NCI-H446 (cell line): ENCODE data around the gene INCENP.
A peak's percentile ranks its signal among the peaks of the same experiment; 100 is the strongest.

ENCODE experiments used
- DNase-seq, 2 experiments: peaks; one replicate each; lab custom pipeline; 2025; lab: John Stamatoyannopoulos, UW

INCENP gene

DNA sequence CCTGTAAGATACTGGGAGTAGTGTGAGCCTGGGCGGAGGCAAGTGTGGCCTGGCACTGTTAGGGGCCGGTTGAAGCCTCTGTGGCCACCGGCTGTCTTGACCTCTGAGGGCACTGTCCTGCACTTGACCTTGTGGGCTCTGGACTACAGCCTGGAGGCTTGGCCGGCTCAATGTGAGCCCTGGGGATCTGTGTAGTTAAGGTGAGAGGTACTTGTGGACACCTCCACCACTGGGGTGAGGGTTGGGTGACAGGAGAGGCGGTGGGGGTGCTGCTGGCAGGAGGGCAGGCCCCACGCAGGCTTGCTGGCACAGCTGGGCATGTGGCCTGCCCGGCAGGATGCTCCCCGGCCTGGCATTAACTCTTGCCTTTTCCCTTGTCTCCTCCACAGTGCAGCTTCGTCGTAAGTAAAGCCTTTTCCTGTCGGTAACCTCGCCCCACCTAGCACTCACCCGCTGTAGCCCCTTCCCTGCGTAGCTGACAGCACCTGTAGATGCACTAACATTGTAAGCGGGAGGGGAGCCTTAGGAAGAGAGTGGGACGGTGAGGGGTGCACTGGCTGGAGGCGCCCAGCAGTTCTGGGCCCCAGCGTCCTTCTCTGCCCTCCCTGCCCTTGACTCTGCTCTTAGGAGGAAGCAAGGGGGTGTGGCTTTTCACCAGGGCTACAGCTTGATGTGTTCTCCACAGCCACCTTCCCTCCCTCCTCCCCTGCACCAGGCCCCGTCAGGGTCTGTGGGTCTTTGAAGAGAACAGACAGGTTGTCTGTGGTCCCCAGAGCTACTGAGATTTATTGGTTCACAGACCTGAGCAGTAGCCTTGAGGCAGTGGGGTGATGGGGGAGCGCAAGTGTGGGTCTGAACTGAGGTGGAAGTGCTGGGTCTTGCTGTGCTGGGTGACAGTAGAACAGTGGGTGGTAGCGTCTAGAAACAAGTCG lies 17.6 kb downstream of the INCENP start:
- DNase-seq: no peak

GRCh38 chr11:62142043-62142375 lies 18.2 kb downstream of the INCENP start:
- DNase-seq: no peak

- peak in 1 of 2 experiments; percentile 27 for DNase-seq
Observed at GRCh38 chr11:62142921-62143320, 19.1 kb downstream of the INCENP start.

DNA sequence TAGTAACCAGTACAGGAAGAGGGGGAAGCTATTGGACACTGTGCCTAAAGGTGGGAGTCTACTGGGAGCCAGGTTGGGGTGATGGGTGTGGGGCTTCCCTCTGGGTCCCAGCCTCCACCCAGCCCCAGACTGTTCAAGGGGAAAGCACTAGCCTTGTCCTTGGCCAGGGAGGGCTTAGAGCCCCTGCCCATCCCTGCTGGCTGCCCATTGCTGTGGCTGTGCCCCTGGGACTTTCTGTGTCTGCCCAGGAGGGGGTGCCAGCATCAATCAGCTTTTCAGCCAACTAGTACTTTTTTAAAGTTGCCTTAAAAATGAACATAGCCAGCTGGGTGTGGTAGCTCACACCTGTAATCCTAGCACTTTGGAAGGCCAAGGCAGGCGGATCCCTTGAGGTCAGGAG lies 19.9 kb downstream of the INCENP start:
- no peak for DNase-seq

GRCh38 chr11:62144641-62145255 lies 20.9 kb downstream of the INCENP start:
- DNase-seq: no peak

GRCh38 chr11:62145261-62145871 lies 21.6 kb downstream of the INCENP start:
- no peak for DNase-seq

DNA sequence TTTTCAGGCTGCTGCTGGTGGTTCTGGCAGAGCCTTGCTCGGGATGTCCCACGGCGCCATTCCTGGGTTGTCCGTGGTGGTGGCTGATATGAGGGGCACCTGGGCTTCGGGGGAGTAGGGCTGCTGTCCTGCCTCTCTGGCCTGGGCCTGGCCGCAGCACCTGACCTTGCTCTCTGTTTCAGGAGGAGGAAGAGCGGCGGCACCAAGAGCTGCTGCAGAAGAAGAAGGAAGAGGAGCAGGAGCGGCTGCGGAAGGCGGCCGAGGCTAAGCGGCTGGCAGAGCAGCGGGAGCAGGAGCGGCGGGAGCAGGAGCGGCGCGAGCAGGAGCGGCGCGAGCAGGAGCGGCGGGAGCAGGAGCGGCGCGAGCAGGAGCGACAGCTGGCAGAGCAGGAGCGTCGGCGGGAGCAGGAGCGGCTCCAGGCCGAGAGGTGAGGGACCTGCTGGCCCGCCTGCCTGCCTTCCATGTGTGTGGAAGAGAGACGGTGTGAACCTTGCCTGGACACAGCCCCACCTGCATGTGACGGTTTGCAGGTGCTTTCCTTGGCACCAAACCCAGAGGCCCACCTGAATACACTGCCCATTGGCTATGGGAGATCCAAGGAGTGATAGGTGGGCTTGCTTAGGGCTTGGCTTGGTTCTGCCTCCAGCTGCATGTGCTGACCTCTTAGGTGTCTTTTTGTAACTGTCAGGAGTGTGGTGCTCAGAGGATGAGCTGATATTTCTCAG lies 22.8 kb downstream of the INCENP start:
- no peak for DNase-seq

GRCh38 chr11:62147545-62147944 lies 23.7 kb downstream of the INCENP start:
- no peak for DNase-seq

DNA sequence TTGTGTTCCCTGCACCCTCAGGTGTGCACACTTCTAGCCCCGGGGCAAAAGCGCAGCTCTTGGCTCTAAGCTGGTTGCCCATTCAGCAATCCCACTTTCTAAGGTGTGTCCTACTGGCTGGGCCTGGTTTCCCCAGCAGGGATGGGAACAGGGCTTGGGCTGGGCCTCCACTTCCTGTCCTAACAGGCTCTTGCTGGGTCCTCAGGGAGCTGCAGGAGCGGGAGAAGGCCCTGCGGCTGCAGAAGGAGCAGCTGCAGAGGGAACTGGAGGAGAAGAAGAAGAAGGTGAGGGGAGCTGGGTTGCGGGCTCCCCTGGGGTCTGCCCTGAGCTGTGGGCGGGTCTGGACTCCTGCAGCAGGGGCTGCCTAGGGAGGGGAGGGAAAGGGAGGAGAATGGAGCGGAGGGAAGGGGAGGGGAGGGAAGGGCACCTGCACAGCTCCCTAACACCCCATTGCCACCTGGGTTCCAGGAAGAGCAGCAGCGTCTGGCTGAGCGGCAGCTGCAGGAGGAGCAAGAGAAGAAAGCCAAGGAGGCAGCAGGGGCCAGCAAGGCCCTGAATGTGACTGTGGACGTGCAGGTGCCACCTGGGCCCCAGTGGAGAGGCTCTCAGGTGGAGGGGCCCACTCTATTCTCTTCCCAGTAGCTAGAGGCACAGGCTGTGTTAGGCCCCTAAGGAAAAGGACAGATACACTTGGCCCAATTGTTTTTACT lies 24.6 kb downstream of the INCENP start:
- DNase-seq: no peak

GRCh38 chr11:62149986-62150886 lies 26.4 kb downstream of the INCENP start:
- DNase-seq: no peak

- DNase-seq: no peak
Observed at GRCh38 chr11:62150887-62151736, 27.3 kb downstream of the INCENP start.

DNA sequence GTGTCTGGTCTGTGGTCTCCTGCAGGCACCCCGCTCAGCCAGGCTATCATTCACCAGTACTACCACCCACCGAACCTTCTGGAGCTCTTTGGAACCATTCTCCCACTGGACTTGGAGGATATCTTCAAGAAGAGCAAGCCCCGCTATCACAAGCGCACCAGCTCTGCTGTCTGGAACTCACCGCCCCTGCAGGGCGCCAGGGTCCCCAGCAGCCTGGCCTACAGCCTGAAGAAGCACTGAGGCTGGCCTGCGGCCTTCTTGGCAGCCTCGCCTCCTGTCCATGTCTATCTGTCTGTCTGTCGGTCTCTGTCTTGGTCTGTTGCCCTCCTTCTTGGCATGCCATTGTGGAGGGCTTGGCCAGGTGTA lies 27.9 kb downstream of the INCENP start:
- DNase-seq: no peak

DNA sequence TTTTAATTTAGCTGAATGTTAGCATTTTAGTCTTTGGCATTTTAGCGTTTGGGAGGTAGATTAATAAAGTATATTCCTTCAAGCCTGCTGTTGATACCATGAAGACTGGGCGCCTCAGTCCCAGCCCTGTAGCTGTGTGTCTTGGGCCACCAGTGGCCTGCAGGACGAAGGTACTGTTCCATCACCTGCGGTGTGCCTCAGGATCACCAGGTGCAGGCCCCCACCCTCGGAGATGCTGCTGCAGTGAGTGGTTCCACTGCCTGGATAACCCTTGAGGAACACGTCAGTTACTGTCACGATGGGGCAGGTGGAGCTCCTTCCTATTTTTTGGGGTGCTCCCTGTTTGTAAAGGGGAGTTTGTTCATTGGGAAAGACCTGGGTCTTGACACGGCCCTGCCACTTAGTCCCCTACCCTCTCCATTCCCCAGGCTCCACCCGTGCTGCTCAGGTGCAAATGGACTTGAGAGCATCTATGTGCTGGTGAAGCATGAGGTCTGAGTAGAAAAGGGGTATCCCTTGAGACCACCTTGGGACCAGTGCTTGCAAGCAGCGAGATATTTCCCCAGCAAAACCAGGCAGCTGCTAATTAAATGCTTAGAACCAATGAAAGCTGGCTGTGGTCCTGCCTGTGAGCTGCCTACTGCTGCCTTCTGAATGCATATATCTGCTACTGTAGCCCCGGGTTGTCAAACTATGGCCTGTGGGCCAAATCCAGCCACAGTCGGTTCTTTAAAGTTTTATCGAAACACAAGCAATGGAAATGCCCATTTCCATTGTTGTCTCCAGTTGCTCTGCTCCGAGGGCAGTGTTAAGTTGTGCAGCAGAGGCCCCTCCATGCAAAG lies 28.7 kb downstream of the INCENP start:
- no peak for DNase-seq

DNA sequence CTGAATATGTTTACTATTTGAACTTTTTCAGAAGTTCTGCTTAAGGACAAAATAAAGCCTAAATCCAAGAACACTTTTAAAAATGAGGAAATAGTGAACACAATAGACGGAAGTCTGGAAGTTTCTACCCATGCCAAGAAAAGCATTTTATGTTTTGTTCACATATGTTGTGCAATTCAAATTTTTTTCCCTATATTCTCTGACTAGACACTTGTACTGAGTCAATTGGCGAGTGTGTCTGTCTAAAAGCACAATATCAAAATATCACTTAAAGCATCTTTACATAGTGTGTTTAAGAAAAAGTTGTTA lies 29.2 kb downstream of the INCENP start:
- DNase-seq: no peak

DNA sequence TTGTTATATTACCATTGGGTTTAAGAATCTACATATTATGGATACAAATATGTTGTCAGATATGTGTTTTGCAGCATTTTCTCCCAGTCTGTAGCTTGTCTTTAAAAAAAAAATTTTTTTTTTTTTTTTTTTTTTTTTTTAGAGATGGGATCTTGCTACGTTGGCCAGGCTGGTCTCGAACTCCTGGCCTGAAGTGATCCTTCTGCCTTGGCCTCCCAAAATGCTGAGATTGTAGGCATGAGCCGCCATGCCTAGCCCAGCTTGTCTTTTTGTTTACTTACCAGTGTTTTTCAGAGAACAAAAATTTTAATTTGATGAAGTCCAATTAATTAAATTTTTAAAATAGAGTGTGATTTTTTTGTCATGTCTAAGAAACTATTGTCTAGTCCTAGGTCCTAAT lies 29.8 kb downstream of the INCENP start:
- no peak for DNase-seq

- DNase-seq: no peak
Observed at GRCh38 chr11:62157603-62158002, 33.8 kb downstream of the INCENP start.

GRCh38 chr11:62166371-62166770 lies 42.6 kb downstream of the INCENP start:
- DNase-seq: no peak

- no peak for DNase-seq
Observed at GRCh38 chr11:62169448-62169847, 45.6 kb downstream of the INCENP start.

DNA sequence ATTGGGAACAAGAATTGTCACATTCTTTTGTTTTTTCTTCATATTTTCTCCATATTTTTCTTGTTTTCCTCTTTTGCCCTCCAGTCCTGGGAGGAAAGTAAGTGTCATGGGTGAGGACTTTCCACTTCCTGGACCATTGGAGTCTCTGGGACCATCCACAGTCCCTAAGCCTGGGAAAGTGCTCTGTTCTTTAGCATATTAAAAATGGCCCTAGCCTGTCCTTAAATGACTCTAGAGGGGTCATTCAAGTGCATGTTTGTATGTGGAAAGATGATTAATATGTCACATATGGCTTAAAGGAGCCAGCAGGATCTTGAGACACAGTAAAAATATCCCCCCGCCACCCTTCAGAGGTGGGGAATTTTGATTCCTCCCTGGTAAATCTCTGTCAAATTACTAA lies 46.1 kb downstream of the INCENP start:
- DNase-seq: no peak
